Ramos (cell line): ENCODE measurements around the gene TMEM273.

Source experiments
- in situ Hi-C: fragments of 300-500 bp; cut with MboI; formaldehyde crosslinking; loops from one replicate; pipeline ENCODE4 v1.14.3; 2022; ENCODE audit warnings: low sequenced_read_pairs; ENCODE audit not compliant: unreplicated experiment

The TMEM273 gene

DNA sequence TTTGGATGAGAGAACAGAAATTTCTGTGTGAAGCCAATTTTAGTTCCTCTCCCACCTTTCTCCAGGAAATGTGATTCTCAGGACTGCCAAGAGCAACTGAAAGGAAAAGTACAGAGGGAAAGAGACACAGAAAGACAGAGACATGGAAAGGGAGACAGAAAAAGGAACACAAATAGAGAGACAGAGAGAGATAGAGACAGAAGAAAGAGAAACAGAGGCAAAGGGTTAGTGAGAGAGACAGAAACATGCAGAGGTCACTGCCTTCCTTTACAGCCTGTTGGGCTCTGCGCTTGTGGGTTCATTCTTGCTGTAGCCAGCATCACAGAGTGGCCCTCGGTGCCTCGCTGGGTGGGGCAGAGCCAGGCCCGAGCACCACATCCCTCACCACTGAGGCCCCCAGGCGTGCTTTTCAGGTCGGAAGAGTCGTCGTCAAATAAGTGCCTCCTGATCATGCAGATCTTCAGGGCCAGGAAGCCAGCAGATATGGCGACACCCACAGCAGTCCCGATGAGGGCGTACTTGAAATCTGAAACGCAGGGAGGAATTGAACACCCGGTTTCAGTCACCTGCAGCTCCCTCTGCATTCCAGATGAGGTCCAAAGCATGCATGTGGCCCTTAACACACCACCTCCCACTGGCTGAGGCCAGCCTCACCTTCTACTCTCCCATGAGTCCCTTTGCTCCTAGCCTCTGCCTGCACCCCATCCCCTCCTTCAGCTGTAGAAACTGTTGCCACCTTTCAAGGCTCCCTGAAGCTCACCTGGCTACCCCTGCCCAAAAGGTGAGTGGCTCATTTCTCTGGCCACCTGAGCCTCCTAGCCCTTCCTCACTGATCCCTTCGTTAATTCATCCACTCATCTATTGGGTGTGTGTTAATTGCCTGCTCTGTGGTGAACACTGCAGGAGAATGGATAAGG lies 21.4 kb downstream of the TMEM273 start:
- in situ Hi-C loops, result loop anchor here (25.0 kb wide), 1 partner anchor 504 kb away; no protein-coding TSS in a partner anchor

DNA sequence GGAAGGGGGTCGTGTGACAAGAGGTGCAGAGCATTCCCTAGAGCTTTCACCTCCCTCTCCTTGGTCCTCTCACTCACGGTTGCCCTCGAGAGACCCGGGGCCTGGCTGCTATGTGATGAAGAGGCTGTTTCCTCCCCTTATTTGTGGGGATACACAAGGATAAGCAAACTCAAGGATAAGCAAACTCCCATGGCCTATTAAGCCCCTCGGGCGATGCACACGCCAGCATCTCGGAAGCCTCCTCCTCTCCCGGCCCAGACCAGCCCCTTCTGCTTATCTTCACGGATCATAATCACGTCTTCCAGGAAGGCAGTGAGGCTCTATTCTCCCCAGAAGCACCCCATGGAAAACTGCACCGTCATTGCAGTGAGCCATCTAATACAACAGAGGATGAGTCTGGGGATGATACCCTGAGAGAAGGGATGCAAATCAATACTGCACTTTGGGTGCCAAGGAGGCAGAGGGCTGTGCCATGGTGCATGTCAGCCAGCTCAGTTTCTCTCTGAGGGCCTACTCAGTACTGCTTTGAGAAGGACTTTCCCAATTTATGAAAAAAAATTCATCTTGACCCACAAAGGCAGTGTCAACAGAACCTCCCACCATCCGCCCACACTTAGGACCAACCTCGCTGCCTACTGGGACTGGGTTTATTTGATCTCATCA lies 22.2 kb downstream of the TMEM273 start:
- in situ Hi-C loops, result loop anchor here (25.0 kb wide), 1 partner anchor 504 kb away; no protein-coding TSS in a partner anchor

DNA sequence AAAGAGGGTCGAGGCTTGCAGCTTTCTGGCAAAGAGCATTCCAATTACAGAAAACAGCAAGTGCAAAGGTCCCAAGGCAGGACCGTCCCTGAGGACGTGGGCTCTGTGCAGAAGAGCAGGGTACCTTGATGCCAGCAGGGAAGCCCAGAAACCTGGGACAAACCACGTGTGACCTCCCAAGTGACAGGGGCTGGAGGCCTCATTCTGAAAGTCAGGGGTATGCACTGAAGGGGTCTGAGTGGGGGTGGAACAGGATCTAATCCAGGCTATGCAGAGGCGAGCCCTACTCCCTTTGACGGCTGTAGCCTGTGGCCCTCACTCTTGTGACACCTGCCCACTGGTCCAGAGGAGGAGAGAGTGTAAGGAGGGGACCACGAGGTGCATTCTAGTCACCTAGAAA lies 22.9 kb downstream of the TMEM273 start:
- in situ Hi-C loops, result loop anchor here (25.0 kb wide), 1 partner anchor 503 kb away; no protein-coding TSS in a partner anchor

DNA sequence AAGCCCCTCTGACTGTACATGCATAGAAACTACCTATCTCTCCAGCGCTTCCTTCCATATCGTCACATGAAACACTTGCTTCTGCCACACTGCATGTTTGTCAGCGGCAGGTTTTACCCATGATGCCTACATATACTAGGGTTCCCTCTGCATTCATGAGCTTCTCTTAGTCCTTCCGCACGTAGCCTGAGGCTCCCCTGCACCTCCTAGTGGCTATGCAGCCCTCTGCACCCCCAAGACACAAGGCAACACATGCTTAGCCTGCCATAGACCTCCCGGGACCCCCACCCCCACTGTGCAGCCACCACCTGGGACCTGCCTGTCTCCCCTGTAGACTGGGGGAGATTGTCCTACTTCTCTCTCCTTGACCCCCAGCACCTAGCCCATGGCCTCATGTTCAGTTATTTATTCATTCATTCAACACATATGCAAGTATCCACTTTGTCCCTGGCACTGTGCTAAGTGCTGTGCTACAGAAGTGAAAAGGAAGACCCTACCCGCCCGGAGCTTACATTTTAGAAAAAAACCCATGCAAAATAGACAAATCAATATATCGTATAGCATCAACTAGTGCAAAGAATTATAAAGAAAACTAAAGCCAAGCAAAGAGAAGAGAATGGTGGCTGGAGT lies 23.5 kb downstream of the TMEM273 start:
- in situ Hi-C loops, result loop anchor here (25.0 kb wide), 1 partner anchor 502 kb away; no protein-coding TSS in a partner anchor

DNA sequence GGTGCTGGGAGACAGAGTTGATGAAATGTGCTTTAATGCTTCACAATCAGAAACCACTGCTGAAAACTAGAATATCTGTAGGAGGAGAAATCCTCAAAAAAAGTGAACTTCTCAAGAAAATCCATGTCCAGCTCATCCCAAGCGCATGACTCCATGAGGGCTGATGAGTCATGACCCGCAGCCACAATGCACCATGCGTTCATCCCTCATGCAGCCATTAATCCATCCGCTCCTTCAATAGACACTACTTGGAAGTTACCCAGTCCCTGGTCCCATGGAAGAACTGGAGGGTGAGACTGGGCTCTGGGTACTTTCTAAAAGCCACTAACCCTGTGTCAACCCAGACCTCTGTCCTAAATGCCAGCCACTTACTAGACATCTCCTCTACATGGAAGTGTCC lies 24.4 kb downstream of the TMEM273 start:
- in situ Hi-C loops, result loop anchor here (25.0 kb wide), 1 partner anchor 501 kb away; no protein-coding TSS in a partner anchor

DNA sequence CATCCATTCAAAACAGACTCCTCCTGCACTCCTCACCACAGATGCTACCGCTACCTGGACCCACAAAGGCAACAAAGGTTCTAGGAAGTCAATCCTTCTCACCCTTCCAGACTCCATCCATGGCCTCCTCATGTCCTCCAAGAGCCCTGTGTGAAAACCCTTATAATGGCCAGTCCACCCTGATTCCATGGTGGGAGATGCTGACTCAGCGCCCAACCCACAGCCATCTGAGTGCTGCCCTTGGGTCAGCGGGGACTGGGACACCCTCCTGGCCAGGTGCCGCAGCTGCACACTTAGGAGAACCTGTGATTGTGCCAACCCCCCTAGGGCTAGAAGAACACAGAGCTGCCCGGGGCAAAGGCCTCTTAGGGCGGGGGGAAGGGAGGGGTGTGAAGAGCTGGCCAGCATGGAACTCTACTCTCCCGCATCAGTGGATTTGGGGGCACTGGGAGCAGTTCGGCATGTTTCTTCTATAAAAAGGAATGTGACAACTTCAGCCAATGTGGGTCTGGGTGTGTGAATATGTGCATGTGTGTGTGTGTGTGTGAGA lies 25.4 kb downstream of the TMEM273 start:
- in situ Hi-C loops, result loop anchor here (25.0 kb wide), 1 partner anchor 501 kb away; no protein-coding TSS in a partner anchor

DNA sequence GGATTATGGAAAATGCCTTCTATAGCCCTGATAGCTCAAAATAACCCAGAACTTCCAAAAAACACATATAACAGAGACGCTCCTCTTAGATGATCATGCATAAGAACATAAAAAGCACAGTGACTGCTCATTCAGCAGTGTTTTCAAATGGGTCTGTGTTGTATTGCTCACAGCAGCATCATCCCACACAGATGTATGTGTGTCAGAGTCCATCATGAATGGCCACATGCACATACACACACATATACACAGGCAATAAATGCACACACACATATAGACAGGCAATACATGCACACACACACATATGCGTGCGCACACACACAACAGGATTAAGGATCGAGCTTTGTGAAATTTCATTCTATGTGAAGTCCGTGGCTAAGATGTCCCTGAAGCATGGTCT lies 26.1 kb downstream of the TMEM273 start:
- in situ Hi-C loops, result loop anchor here (25.0 kb wide), 1 partner anchor 500 kb away; no protein-coding TSS in a partner anchor

DNA sequence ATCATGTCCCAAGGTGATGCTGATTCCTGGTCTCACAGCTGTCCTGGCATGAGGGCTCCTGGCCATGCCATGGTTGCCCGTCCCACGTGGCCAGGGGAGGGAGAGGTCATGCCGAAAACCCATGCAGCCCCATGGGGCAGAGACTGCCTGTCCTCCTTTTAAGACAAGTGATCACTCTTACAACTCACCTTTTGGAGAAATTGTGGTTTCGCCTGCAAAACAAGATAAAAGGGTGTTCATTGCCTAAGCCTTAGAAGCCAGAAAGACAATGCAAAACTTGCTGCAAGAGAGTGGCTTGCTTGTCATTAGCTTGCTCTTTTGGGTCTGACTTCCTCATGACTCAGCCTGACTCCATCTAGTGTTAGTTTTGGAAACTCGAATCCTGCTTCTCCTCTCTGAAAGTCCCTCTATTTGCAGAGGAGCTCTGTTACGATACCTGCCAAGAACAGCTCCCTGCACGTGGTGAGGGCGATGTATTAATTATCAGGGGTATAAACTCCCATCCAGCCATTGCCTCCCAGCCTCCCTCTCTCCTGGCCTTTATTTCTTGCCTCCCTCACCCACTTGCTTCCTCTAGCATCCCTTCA lies 26.7 kb downstream of the TMEM273 start:
- in situ Hi-C loops, result loop anchor here (25.0 kb wide), 1 partner anchor 499 kb away; no protein-coding TSS in a partner anchor

DNA sequence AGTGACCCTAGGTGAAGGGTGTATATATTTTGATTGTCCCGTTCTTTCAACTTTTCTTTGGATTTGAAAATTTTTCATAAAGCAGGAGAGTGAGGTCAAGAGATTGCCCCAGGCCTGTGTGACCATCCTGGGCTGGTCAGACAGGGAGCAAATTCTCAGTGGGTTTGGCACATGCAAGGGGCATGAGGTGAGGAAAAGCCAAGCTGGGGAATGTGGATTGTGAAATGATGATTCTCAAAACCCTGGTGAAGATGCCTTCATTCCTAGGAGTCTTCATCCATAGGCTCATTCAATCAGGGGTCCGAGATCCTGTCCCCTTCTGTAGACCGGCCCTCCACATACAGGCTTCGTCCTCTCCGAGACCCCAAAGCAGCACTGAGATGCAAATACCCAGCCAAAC lies 27.4 kb downstream of the TMEM273 start:
- in situ Hi-C loops, result loop anchor here (25.0 kb wide), 1 partner anchor 499 kb away; no protein-coding TSS in a partner anchor

DNA sequence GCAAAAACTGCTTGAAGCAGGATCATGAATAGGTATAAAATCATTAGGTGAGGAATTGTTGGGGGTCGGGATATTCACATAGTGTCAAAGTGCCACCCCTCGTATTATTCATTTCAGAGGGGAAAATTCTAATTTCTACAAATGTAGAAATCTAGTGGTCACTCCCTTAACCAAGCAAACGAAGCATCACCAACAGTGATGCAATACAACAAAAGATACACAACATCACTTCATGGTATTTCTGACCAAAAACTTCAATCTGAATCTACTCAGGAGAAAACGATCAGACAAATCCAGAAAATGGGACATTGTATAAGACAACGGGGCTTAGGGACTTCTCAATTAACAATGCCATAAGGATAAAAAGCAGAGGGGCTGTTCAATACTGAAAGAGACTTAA lies 28.1 kb downstream of the TMEM273 start:
- in situ Hi-C loops, result loop anchor here (25.0 kb wide), 1 partner anchor 498 kb away; no protein-coding TSS in a partner anchor

DNA sequence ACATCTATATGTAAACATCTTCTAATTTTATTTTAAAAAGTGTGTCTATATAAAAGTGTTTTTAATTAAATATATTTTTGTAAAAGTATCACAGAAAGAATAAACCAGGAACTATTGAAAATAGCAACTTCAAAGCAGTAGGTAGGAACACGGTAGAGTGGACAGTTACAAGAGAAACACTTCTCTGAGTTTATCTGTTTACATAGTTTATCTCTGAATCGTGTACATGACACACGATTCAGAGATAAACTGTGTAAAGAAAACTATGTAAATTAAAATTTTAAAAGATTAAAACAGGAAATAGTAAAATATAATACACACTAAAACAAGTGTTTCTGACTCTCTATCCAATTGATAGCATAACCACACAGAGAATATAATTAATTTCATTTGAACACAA lies 29.3 kb downstream of the TMEM273 start:
- in situ Hi-C loops, result loop anchor here (25.0 kb wide), 1 partner anchor 497 kb away; no protein-coding TSS in a partner anchor

DNA sequence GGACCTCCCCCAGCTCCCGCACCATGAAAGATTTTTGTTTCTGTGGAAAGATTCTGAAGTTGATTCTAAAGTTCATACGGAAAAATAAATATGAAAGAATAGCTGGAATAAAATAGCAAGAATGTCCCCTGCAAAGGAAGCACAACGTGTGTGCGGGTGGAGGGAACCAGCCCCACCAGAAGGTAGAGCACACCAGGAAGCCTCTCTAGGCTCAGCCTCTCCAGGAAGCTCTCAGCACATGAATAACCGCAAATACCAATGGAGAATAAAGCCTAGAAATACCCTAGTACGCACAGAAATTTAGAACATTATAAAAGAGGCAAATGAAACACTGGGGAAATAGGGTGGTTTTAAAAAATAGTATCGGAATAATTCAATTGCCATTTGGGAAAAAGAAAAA lies 29.8 kb downstream of the TMEM273 start:
- in situ Hi-C loops, result loop anchor here (25.0 kb wide), 1 partner anchor 496 kb away; no protein-coding TSS in a partner anchor

DNA sequence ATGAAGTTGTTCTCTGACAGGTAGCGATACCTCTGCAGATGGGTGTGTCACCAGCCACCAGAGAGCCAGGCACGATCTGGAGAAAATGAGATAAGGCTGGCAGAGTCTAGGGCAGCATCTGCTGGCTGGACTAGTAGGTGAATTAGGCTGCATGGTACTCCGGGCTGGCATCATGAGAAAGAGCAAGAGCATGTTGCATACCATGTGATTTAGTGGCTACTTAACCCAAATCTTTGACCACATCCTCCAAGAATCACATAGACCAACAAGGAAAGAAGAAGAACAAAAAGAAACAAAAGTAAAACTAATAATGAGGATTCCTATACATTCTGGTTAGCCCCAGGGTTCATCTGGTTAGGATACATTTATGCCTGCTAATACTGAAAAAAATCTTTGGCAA lies 31.0 kb downstream of the TMEM273 start:
- in situ Hi-C loops, result loop anchor here (25.0 kb wide), 1 partner anchor 495 kb away; no protein-coding TSS in a partner anchor

DNA sequence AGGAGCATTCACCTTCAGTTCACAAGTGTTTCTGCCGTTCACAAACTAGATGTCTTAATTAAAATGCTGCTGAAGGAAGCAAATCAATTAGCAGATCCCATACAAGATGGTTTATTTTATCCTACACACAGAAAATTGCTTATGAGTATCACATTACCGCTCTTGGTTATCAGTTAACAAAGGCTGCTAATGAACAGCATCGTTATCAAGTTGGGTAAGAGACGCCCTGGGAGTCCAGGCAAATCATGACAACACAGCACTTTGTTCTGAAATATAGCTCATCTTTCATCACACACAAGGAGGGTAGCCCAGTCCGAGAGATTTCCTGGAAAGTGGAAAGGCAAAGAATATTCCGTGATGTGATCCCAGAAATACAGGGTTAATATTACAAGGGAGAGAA lies 33.5 kb downstream of the TMEM273 start:
- in situ Hi-C loops, result loop anchor here (25.0 kb wide), 1 partner anchor 492 kb away; no protein-coding TSS in a partner anchor

DNA sequence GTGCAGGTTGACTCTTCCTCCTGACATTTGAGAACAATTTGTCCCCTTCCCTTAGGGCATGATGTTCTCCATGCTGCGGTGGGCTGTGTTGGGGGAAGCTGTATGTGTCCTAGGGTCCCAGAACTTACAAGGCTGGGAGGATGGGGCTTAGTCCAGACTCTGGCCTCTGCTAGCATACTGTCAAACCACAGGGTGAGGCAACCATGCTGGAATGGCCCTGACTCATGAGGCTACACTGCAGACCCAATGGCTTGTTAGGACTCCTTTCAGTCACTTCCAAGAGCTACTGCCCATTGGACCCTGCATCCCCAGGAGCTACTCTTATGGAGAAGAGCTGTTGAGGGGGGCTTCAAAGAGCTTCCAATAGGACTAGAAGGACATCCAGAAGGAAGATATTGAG lies 34.2 kb downstream of the TMEM273 start:
- in situ Hi-C loops, result loop anchor here (25.0 kb wide), 1 partner anchor 492 kb away; no protein-coding TSS in a partner anchor

DNA sequence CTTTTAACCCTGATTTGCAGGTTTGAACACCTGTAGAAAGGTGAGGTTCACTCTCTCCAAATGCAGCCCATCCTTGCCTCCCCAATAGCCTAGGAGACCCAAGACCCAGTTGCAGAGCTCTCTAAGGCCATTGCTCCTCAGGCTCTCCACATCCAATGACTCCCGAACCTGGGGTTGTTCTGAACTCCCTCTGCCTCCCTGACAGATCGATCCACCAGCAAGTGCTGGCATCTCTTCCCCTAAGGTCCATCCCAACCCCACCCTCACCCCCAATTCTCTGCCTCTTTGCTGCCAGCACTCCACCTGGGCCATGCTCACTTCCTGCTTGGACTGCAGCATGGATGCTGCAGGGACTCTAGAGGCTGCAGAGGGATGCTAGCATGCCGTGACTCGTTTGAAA lies 35.1 kb downstream of the TMEM273 start:
- in situ Hi-C loops, result loop anchor here (25.0 kb wide), 1 partner anchor 491 kb away; no protein-coding TSS in a partner anchor

DNA sequence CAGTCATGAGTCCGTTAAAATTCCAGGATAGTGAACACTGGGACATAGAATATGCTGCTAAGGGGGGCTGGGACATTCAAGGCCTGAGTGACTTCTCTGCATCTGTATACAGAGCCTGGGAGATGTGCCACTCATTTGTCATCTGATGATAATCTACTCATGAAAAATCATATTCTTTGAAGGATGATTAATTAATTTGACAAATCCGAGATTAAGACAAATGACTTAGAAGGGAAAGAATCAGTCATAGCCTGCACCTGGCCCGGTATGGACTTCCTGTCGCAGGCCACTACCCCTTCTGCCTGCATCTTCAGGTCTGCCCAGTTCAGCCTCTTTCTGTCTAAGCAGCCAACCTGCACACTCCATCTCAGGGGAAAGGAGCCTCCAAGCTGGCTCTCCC lies 35.5 kb downstream of the TMEM273 start:
- in situ Hi-C loops, result loop anchor here (25.0 kb wide), 1 partner anchor 490 kb away; no protein-coding TSS in a partner anchor

DNA sequence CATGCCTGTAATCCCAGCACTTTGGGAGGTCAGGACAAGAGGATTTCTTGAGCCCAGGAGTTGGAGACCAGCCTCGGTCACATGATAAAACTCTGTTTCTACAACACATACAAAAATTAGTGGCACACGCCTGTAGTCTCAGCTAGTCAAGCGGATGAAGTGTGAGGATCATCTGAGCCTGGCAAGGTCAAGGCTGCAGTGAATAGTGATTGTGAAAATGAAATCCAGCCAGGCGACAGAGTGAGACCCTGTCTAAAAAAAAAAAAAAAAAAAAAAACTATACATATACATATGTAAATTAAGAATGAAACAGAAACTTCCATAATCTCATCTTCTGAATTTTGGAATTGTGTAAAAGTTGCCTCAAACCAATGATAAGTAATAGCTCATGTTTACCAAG lies 36.2 kb downstream of the TMEM273 start:
- in situ Hi-C loops, result loop anchor here (25.0 kb wide), 1 partner anchor 490 kb away; no protein-coding TSS in a partner anchor

DNA sequence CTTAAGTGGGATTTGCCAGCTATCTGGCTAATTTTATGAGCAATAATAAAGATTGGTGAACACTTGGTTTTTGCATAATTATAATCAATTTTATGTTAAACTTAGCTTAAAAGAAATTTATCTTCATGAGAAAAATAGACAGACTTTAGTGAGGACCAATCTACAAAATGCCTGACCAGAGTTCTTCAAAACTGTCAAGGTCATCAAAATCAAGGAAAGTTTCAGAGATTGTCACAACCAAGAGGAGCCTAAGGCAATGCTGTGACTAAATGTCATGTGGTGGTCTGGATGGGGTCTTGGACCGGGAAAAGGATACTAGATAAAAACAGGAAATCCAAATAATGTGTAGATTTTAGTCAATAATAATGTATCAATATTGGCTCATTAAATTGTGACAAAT lies 36.7 kb downstream of the TMEM273 start:
- in situ Hi-C loops, result loop anchor here (25.0 kb wide), 1 partner anchor 489 kb away; no protein-coding TSS in a partner anchor
